Ovary (tissue), 3 donors: Measurements from ENCODE around the gene TINAG.

ENCODE experiments used
- EP300 ChIP-seq: sonication (generic); formaldehyde crosslinking; IDR thresholded peaks from one replicate; pipeline ENCODE4 v1.6.1; 2017; ENCODE audit warnings: antibody characterized with exemption
- POLR2A ChIP-seq: fragments of 450-650 bp; IDR thresholded peaks from one replicate; pipeline ENCODE4 v1.6.1; 2017; ENCODE audit warnings: antibody characterized with exemption, mild to moderate bottlenecking, moderate library complexity
- TF ChIP-seq, protein P1 (sequence below), 3 donors: fragments of 450-650 bp in 2 of 3; fragments of 200-600 bp in 1 of 3; IDR thresholded peaks; one replicate each; pipeline versions ENCODE4 v1.5.1 to v1.8.0; 2016 to 2022; ENCODE audit warnings: antibody characterized with exemption in 3 of 3, mild to moderate bottlenecking in 1 of 3
- donor health status: DM: no; HTN: no; CAD: no.

GRCh38 chr6:54361734-54362133 is 53.5 kb downstream of the TINAG start:
- TF ChIP-seq, protein P1, sequence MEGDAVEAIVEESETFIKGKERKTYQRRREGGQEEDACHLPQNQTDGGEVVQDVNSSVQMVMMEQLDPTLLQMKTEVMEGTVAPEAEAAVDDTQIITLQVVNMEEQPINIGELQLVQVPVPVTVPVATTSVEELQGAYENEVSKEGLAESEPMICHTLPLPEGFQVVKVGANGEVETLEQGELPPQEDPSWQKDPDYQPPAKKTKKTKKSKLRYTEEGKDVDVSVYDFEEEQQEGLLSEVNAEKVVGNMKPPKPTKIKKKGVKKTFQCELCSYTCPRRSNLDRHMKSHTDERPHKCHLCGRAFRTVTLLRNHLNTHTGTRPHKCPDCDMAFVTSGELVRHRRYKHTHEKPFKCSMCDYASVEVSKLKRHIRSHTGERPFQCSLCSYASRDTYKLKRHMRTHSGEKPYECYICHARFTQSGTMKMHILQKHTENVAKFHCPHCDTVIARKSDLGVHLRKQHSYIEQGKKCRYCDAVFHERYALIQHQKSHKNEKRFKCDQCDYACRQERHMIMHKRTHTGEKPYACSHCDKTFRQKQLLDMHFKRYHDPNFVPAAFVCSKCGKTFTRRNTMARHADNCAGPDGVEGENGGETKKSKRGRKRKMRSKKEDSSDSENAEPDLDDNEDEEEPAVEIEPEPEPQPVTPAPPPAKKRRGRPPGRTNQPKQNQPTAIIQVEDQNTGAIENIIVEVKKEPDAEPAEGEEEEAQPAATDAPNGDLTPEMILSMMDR (IDR thresholded peaks at IDR 0.05) = no peak
- TF ChIP-seq POLR2A (no peak), EP300 (no peak)
